NCI-H748 (cell line): ENCODE data around the gene EPN1.
"Not testable (repeated sequence)": the region's sequence is repeated elsewhere in the genome, so short reads cannot be mapped to it uniquely, and the experiment has no call there.

Experiments
- DNase-seq: peaks from one replicate; lab custom pipeline; 2025; ENCODE audit not compliant: unreplicated experiment; lab: John Stamatoyannopoulos, UW

EPN1 gene

GRCh38 chr19:55717879-55718711 lies 43.1 kb downstream of the EPN1 start:
- DNase-seq = not testable (repeated sequence)

- DNase-seq = no peak
These were observed 45.3 kb downstream of the EPN1 start for GRCh38 chr19:55720214-55720746.

- DNase-seq = no peak
These were observed 45.8 kb downstream of the EPN1 start for GRCh38 chr19:55720801-55721200.

- no peak for DNase-seq
These were observed 48.5 kb downstream of the EPN1 start for GRCh38 chr19:55723491-55723890.

GRCh38 chr19:55730378-55730777 lies 55.4 kb downstream of the EPN1 start:
- DNase-seq = not testable (repeated sequence)

GRCh38 chr19:55738302-55738701 lies 63.3 kb downstream of the EPN1 start, which contains the start of gene NLRP9:
NLRP9 (minus strand) TSS chr19:55738402; CDS start chr19:55738374, 28 bp downstream.
- DNase-seq = no peak

GRCh38 chr19:55750715-55751114 lies 75.7 kb downstream of the EPN1 start:
- no peak for DNase-seq

- no peak for DNase-seq
These were observed 78.4 kb downstream of the EPN1 start for GRCh38 chr19:55753401-55753800.

- not testable (repeated sequence) for DNase-seq
These were observed 81.8 kb downstream of the EPN1 start for GRCh38 chr19:55756808-55757207.

GRCh38 chr19:55758797-55759196 lies 83.8 kb downstream of the EPN1 start, which contains the start of gene RFPL4A:
RFPL4A (plus strand) TSS chr19:55759097; CDS start chr19:55761801, 2,704 bp downstream.
- DNase-seq = not testable (repeated sequence)
